ENCODE measurements around the gene PTPN2.
"Not testable (repeated sequence)": the region's sequence is repeated elsewhere in the genome, so short reads cannot be mapped to it uniquely, and the experiment has no call there.

The PTPN2 gene

GRCh38 chr18:12890964-12891363 lies 6.9 kb upstream of the PTPN2 start:
- DNase-seq = no peak

DNA sequence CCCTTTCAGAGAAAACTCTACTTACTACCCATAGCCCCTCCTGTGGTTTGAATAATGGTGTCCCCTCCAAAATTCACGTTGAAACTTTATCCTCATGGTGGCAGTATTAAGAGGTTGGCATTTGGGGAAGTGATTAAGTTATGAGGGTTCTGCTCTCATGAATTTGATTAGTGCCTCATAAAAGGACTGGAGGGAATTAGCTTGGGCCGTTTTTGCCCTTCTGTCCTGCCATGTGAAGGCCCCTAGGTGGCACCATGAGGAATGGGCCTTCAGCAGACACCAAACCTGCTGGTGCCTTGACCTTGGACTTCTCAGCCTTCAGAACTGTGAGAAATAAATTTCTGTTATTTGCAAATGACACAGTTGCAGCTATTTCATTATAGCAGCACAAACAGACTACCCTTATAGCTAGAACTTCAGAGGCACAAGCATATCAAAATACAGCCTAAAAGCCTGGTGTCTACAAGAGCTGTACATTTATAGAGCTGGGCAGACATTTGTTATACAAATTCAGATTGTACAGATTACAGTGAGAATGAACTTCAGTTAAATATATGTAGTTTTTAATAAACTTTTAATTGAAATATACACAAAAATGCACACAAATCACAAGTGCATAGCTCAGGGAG lies 2.6 kb upstream of the PTPN2 start:
- DNase-seq = peak; percentile 28

- DNase-seq = peak; percentile 18
Observed at GRCh38 chr18:12885500-12885899, 1.5 kb upstream of the PTPN2 start.

- DNase-seq = no peak
Observed at GRCh38 chr18:12884406-12885323, 628 bp upstream of the PTPN2 start.

- no peak for DNase-seq
Observed at GRCh38 chr18:12883372-12883683, 709 bp downstream of the PTPN2 start.

- peak; percentile 28 for DNase-seq
Observed at GRCh38 chr18:12882453-12883371, 1.3 kb downstream of the PTPN2 start.

DNA sequence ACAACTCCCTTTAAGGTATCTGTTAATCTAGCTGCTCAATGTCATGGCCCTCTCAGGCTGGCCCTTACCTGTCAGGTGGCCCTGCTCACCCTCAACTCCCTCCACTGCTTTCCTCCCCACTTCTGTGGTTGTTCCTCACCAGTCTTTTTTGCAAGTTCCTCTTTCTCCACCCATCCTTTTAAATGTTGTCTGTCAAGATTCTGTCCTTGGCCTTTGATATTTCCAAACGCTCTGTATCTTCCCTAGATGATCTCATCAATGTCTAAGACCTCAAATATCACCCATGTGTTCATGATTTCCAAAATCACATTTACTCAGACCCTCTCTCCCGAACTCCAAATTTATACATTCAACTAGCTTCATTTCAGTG lies 3.5 kb downstream of the PTPN2 start:
- no peak for DNase-seq

DNA sequence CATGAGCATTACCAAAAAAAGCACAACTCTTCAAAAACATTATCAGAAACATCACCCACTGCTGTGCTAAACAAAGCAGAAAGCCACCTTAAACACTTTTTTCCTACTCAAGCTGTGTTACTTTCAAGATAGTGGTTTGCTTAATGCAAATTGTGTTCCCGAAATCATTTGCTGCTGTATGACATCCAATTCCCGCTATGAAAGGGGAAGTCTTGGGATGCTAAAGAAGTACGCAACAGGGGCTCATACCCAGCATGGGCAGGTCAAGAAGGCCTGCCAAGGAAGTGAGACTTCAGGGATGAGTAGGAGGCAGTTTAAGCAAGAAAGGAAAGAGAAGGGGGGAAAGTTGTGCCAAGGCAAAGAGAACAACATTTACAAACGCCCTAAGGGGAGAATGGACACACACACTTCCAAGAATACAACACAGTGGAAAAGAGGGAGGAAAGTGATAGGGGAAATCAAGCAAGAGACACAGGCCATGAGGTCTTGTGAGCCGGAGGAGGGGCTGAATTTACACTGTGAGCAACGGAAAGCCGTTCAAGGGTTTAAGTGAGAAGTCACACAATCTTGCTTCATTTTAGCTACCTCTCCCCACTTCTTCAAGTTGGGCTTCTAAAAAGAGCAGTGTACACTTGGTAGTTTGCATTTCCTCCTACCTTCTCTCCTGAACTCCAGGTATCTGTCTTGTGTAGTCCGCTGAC lies 4.0 kb downstream of the PTPN2 start:
- DNase-seq = no peak

- DNase-seq = not testable (repeated sequence)
Observed at GRCh38 chr18:12874992-12875391, 9.0 kb downstream of the PTPN2 start.

DNA sequence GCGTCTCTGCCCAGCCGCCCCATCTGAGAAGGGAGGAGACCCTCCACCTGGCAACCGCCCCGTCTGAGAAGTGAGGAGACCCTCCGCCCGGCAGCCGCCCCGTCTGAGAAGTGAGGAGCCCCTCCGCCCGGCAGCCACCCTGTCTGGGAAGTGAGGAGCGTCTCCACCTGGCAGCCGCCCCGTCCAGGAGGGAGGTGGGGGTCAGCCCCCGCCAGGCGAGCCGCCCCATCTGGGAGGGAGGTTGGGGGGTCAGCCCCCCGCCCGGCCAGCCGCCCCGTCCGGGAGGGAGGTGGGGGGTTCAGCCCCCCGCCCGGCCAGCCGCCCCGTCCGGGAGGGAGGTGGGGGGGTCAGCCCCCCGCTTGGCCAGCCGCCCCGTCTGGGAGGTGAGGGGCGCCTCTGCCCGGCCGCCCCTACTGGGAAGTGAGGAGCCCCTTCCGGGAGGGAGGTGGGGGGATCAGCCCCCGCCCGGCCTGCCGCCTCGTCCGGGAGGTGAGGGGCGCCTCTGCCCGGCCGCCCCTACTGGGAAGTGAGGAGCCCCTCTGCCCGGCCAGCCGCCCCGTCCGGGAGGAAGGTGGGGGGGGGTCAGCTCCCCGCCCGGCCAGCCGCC lies 10.0 kb downstream of the PTPN2 start:
- not testable (repeated sequence) for DNase-seq

- DNase-seq = no peak
Observed at GRCh38 chr18:12872408-12872807, 11.6 kb downstream of the PTPN2 start.

DNA sequence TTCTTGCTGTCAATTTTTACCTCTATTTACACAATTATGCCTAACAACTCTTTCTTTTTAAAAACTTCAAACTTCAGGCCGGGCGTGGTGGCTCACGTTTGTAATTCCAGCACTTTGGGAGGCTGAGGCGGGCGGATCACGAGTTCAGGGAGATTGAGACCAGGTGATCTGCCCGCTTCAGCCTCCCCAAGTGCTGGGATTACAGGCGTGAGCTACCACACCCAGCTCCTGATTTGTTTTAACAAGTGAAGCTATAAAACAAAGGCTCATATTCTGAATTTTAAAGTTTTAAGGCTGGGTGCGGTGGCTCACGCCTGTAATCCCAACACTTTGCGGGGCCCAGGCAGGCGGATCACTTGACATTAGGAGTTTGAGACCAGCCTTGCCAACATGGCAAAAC lies 15.5 kb downstream of the PTPN2 start:
- DNase-seq = no peak

GRCh38 chr18:12867441-12868123 lies 16.5 kb downstream of the PTPN2 start:
- no peak for DNase-seq

GRCh38 chr18:12863687-12864216 lies 20.3 kb downstream of the PTPN2 start:
- DNase-seq = no peak

DNA sequence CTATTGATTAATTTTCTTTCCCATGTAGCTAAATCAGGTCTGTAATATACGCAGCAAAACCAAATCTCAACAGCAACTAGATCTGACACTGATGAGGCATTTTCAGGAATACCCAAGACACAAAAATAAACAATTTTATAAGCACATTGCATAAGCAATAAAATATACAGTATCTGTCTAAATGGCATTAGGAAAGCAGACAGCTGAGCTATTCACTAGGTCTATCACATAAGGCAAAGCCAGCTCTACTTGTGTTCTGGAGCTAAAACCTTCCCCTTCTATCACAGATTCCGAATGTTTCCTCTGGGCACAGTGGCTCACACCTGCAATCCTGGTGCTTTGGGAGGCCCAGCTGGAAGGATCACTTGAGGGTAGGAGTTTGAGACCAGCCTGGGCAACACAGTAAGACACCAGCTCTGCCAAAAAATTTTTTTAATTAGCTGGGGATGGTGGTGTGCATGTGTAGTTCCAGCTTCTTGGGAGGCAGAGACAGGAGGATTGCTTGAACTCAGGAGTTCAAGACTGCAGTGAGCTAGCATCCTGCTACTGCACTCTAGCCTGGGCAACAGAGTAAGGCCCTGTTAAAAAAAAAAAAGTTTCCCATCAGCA lies 21.1 kb downstream of the PTPN2 start:
- DNase-seq = no peak

- DNase-seq = no peak
Observed at GRCh38 chr18:12862467-12862866, 21.6 kb downstream of the PTPN2 start.

- no peak for DNase-seq
Observed at GRCh38 chr18:12861637-12862036, 22.4 kb downstream of the PTPN2 start.

DNA sequence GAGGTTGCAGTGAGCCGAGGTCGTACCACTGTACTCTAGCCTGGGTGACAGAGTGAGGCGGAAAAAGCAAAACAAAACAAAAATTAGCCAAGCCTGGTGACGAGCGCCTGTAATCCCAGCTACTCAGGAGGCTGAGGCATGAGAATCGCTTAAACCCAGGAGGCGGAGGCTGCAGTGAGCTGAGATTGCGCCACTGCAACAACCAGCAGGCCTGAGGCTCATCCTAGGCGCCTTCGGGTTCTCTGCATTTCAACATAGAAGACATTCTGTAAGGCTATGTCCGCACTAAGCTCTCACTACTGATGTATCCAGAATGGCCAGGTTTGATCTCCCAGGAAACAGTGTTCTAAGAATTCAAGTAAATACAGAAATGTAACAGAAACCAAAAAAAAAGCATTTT lies 23.5 kb downstream of the PTPN2 start:
- DNase-seq = no peak

- DNase-seq = no peak
Observed at GRCh38 chr18:12858991-12859390, 25.0 kb downstream of the PTPN2 start.

DNA sequence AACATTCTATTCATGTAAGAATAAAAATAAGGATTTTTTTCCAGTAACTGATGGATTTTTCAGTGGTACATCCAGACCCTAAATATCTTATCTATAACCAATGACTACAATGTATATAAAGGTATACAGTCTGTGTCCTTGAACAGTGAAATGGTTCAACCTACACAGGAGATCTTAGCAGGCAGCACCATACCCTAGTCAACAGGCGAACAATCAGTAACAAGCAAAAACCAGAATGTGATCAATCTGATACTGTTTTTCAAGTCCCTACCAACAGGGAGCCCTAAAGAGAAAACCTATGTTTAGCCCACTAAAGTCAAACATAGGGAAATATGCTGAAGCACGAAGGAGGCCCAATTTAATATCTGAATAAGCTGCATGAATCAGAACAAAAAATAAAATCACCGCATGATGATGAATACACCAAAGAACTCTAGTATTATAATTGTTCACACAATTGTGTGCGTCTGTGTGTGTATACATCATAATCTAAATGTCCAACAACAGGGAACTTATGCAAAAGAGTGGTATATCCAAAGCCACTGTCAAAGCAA lies 26.0 kb downstream of the PTPN2 start:
- DNase-seq = no peak

All from CD4-positive, alpha-beta T cell treated with Interleukin-17A for 1 hour (primary cell).